Right lobe of liver (tissue), 6 donors: ENCODE data around the gene HDLBP. TPM values are rescaled to one million over a fixed set of nuclear protein-coding genes. Genes with fewer than 3 reads are reported as not detected.
"Not testable (repeated sequence)": the region's sequence is repeated elsewhere in the genome, so short reads cannot be mapped to it uniquely, and the experiment has no call there.

ENCODE experiments used
- ATAC-seq, 4 donors: fragments of 200-7000 bp; cut with Tn5 transposase; one replicate each; pipeline ENCODE4 v1.9.1; 2020; ENCODE audit warnings: mild to moderate bottlenecking in 4 of 4, moderate library complexity in 4 of 4
- DNase-seq, 3 donors: peaks; one replicate each; pipeline ENCODE4 v3.0.0-alpha.2; 2020
- H3K27ac ChIP-seq, 3 donors: fragments of 200-600 bp; one replicate each; pipeline ENCODE4 v1.8.0; 2022
- H3K27me3 ChIP-seq, 2 donors: fragments of 200-600 bp; one replicate each; pipeline ENCODE4 v1.8.0; 2022
- H3K36me3 ChIP-seq, 4 donors: fragments of 200-600 bp; sonication (generic) in 1 of 4; one replicate each; pipeline versions ENCODE4 v1.5.1 to v1.8.0; 2017 to 2022; ENCODE audit warnings: control low read depth in 1 of 4
- H3K4me1 ChIP-seq, 4 donors: fragments of 200-600 bp; sonication (generic) in 1 of 4; one replicate each; pipeline versions ENCODE4 v1.5.1 to v1.8.0; 2017 to 2022; ENCODE audit warnings: control low read depth in 1 of 4
- H3K4me3 ChIP-seq, 3 donors: fragments of 200-600 bp; one replicate each; pipeline ENCODE4 v1.8.0; 2022
- H3K9me3 ChIP-seq, 4 donors: fragments of 200-600 bp; sonication (generic) in 1 of 4; one replicate each; pipeline versions ENCODE4 v1.5.1 to v1.8.0; 2017 to 2022; ENCODE audit warnings: control low read depth in 1 of 4
- CTCF ChIP-seq, 4 donors: fragments of 200-600 bp in 3 of 4; fragments of 450-650 bp in 1 of 4; IDR thresholded peaks; one replicate each; pipeline versions ENCODE4 v1.5.1 to v1.8.0; 2016 to 2022; ENCODE audit warnings: antibody characterized with exemption in 4 of 4, mild to moderate bottlenecking in 2 of 4
- POLR2A ChIP-seq: fragments of 450-650 bp; IDR thresholded peaks from one replicate; pipeline ENCODE4 v1.6.1; 2017; ENCODE audit warnings: antibody characterized with exemption, mild to moderate bottlenecking
- WGBS: methylation state at CpG from one replicate; pipeline ENCODE4 v1.1.6; 2018; ENCODE audit warnings: low coverage, low lambda C conversion rate; ENCODE audit not compliant: insufficient coverage; ENCODE audit errors: missing lambda C conversion rate; 5-methylcytosine and 5-hydroxymethylcytosine counted together
- intact Hi-C, 2 donors: fragments of 100-400 bp; cut with DNase I; formaldehyde crosslinking; loops; one replicate each; pipeline versions ENCODE4 v1.11.2 to v1.14.1; 2022
- total RNA-seq, 6 experiments: library from RNA; depleted of rRNA in 2 of 6; stranded (reverse); fragments of >200 nt in 2 of 6; fragmentation: NEBNext Ultra II Directional in 3 of 6; extraction: Animal tissue kit (Norgen Biotek cat#: 25700) in 3 of 6; gene quantifications; one replicate each; pipeline versions ENCODE4 v1.1.0 to v1.2.4, GENCODE V29; 2016 to 2023
- donor health status: DM: no; HTN: yes; CAD: no.
- donor health status: DM: no; HTN: no; CAD: no.
- donor health status: DM: no; HTN: no; CAD: no.
- donor health status: DM: no; HTN: yes; CAD: no.
- donor health status: DM: no; HTN: yes; CAD: no.

HDLBP gene
- total RNA-seq, 6 experiments from 2014 or later, result 341 to 557 (median 479) TPM

- intact Hi-C loops, result no loop called here
- H3K27ac ChIP-seq, result no peak overlapping the region
- H3K4me1 ChIP-seq, result no peaks in the 10 kb centered on the region
- no peaks in the 10 kb centered on the region for H3K9me3 ChIP-seq
- TF ChIP-seq CTCF (IDR thresholded peaks at IDR 0.05), result no peak
- TF ChIP-seq POLR2A, result no peak
- no peaks in the 10 kb centered on the region for H3K36me3 ChIP-seq
- H3K4me3 ChIP-seq, result no peak overlapping the region
- ATAC-seq (no peak), DNase-seq (no peak)
- H3K27me3 ChIP-seq, result no peaks in the 10 kb centered on the region
- WGBS, result 50% methylated on average over 2 of the region's 27 CpGs
These were observed 116.8 kb downstream of the HDLBP start for GRCh38 chr2:241198381-241199279.

- no peak overlapping the region for H3K27ac ChIP-seq
- no peak overlapping the region for H3K4me3 ChIP-seq
- 84% methylated on average over 5 of the region's 6 CpGs for WGBS
- H3K4me1 ChIP-seq, result no peaks in the 10 kb centered on the region
- no peaks in the 10 kb centered on the region for H3K36me3 ChIP-seq
- H3K27me3 ChIP-seq, result no peaks in the 10 kb centered on the region
- ATAC-seq (no peak), DNase-seq (no peak)
- intact Hi-C loops, result no loop called here
- TF ChIP-seq POLR2A, result no peak
- TF ChIP-seq CTCF (IDR thresholded peaks at IDR 0.05), result no peak
- H3K9me3 ChIP-seq, result no peaks in the 10 kb centered on the region
These were observed 117.5 kb downstream of the HDLBP start for GRCh38 chr2:241197947-241198346.

- H3K36me3 ChIP-seq, intact Hi-C loops, H3K9me3 ChIP-seq, H3K4me1 ChIP-seq, H3K27me3 ChIP-seq, ATAC-seq, H3K27ac ChIP-seq, H3K4me3 ChIP-seq, DNase-seq: not testable (repeated sequence)
- WGBS, result 88% methylated on average over 5 of the region's 14 CpGs
These were observed 118.2 kb downstream of the HDLBP start for GRCh38 chr2:241197246-241197645.

GRCh38 chr2:241195506-241196130, 119.9 kb downstream of the HDLBP start:
- intact Hi-C loops, result no loop called here
- Histone ChIP-seq H3K27me3 (no peaks in the 10 kb centered on the region), H3K27ac (no peak overlapping the region), H3K4me1 (no peaks in the 10 kb centered on the region), H3K36me3 (no peaks in the 10 kb centered on the region), H3K9me3 (no peaks in the 10 kb centered on the region), H3K4me3 (no peak overlapping the region)
- WGBS, result 33% methylated on average over 1 of the region's 18 CpGs
- no peak for TF ChIP-seq POLR2A
- TF ChIP-seq CTCF (IDR thresholded peaks at IDR 0.05), result no peak
- ATAC-seq (peak in 2 of 4 donors; percentile 4 to 14), DNase-seq (peak in 1 of 3 donors; percentile 40)

- DNase-seq (peak in 1 of 3 donors; percentile 24), ATAC-seq (no peak)
- WGBS, result 62% methylated on average over 3 of the region's 9 CpGs
- intact Hi-C loops, result no loop called here
- H3K9me3 ChIP-seq, result no peaks in the 10 kb centered on the region
- H3K27me3 ChIP-seq, result no peaks in the 10 kb centered on the region
- H3K27ac ChIP-seq, result no peak overlapping the region
- no peaks in the 10 kb centered on the region for H3K4me1 ChIP-seq
- TF ChIP-seq CTCF (IDR thresholded peaks at IDR 0.05), result no peak
- no peak for TF ChIP-seq POLR2A
- no peaks in the 10 kb centered on the region for H3K36me3 ChIP-seq
- H3K4me3 ChIP-seq, result no peak overlapping the region
These were observed 120.7 kb downstream of the HDLBP start for GRCh38 chr2:241194811-241195210.
